Right ventricle myocardium inferior (tissue), 1 donor: ENCODE data around the gene STXBP5L. TPM values are rescaled to one million over a fixed set of nuclear protein-coding genes. Genes with fewer than 3 reads are reported as not detected.

ENCODE experiments used
- microRNA-seq: library from miRNA; unstranded; fragments of <30 nt; microRNA quantifications from one replicate; pipeline ENCODE4 v1.2.0, GENCODE V29; 2020
- total RNA-seq: library from RNA; stranded (reverse); fragmentation: NEBNext Ultra II Directional; extraction: Animal tissue kit (Norgen Biotek cat#: 25700); gene quantifications from one replicate; pipeline ENCODE4 v1.2.1, GENCODE V29; 2021
- donor health status: DM: no; HTN: yes; CAD: no; lungs with severe emphysema.

STXBP5L gene
- total RNA-seq, 1 donor from 2014 or later, result not detected

Small RNAs within 50 kb of the gene (microRNA-seq; reads per million reads assigned to microRNA genes)
- not detected for gene MIR5682

Other genes with a start within 250 kb of the STXBP5L start
- gene HGD, start 226.0 kb upstream of the STXBP5L start, total RNA-seq, result not detected
- gene RABL3, start 165.7 kb upstream of the STXBP5L start, total RNA-seq, result 18.2 TPM
- gene GTF2E1, start 165.5 kb upstream of the STXBP5L start, total RNA-seq, result 15.0 TPM